ENCODE data around the gene ITK.

The ITK gene

GRCh38 chr5:157222506-157223230, 42.0 kb downstream of the ITK start:
- no peak for TF ChIP-seq CTCF (IDR thresholded peaks at IDR 0.05; ENCODE audit: low read depth, low read length)
- Histone ChIP-seq H3K9me3 (ENCODE audit: severe bottlenecking) (no peaks in the 10 kb centered on the region), H3K27me3 (ENCODE audit: insufficient read depth, low read depth, severe bottlenecking) (no peaks in the 10 kb centered on the region), H3K27ac (no peak overlapping the region), H3K36me3 (no peaks in the 10 kb centered on the region), H3K4me3 (ENCODE audit: low read depth, low read length) (no peak overlapping the region)
- no peak for DNase-seq

GRCh38 chr5:157225469-157226422, 45.1 kb downstream of the ITK start:
- no peak for DNase-seq
- Histone ChIP-seq H3K36me3 (no peaks in the 10 kb centered on the region), H3K9me3 (ENCODE audit: severe bottlenecking) (no peaks in the 10 kb centered on the region), H3K27me3 (ENCODE audit: insufficient read depth, low read depth, severe bottlenecking) (no peaks in the 10 kb centered on the region), H3K4me3 (ENCODE audit: low read depth, low read length) (no peak overlapping the region), H3K27ac (no peak overlapping the region)
- no peak for TF ChIP-seq CTCF (IDR thresholded peaks at IDR 0.05; ENCODE audit: low read depth, low read length)

GRCh38 chr5:157230610-157231009, 50.0 kb downstream of the ITK start:
- Histone ChIP-seq H3K9me3 (ENCODE audit: severe bottlenecking) (no peaks in the 10 kb centered on the region), H3K27me3 (ENCODE audit: insufficient read depth, low read depth, severe bottlenecking) (no peaks in the 10 kb centered on the region), H3K36me3 (no peaks in the 10 kb centered on the region), H3K27ac (no peak overlapping the region), H3K4me3 (ENCODE audit: low read depth, low read length) (no peak overlapping the region)
- no peak for DNase-seq
- TF ChIP-seq CTCF (IDR thresholded peaks at IDR 0.05; ENCODE audit: low read depth, low read length), result no peak

- no peaks in the 10 kb centered on the region for H3K9me3 ChIP-seq (ENCODE audit: severe bottlenecking)
- no peak overlapping the region for H3K27ac ChIP-seq
- no peak for DNase-seq
- H3K27me3 ChIP-seq (ENCODE audit: insufficient read depth, low read depth, severe bottlenecking), result no peaks in the 10 kb centered on the region
- H3K4me3 ChIP-seq (ENCODE audit: low read depth, low read length), result no peak overlapping the region
- no peaks in the 10 kb centered on the region for H3K36me3 ChIP-seq
- TF ChIP-seq CTCF (IDR thresholded peaks at IDR 0.05; ENCODE audit: low read depth, low read length), result no peak
Observed at GRCh38 chr5:157232706-157233105, 52.1 kb downstream of the ITK start.

GRCh38 chr5:157233515-157233914, 52.9 kb downstream of the ITK start:
- Histone ChIP-seq H3K27ac (no peak overlapping the region), H3K27me3 (ENCODE audit: insufficient read depth, low read depth, severe bottlenecking) (no peaks in the 10 kb centered on the region), H3K9me3 (ENCODE audit: severe bottlenecking) (no peaks in the 10 kb centered on the region), H3K4me3 (ENCODE audit: low read depth, low read length) (no peak overlapping the region), H3K36me3 (no peaks in the 10 kb centered on the region)
- no peak for DNase-seq
- no peak for TF ChIP-seq CTCF (IDR thresholded peaks at IDR 0.05; ENCODE audit: low read depth, low read length)
